ENCODE measurements around the gene PCDHGA9. TPM values are rescaled to one million over a fixed set of nuclear protein-coding genes. Genes with fewer than 3 reads are reported as not detected.
A peak's percentile ranks its signal among the peaks of the same experiment; 100 is the strongest.

The PCDHGA9 gene
- total and polyA plus RNA-seq, 9 of the 15 experiments (the other 6 are each of a cell fraction or from before 2014, with no cell fraction given): 0.03 to 0.18 (median 0.11) TPM; not detected in 2

GRCh38 chr5:141388661-141389060, 13.9 kb upstream of the PCDHGA9 start:
- POLR2A ChIA-PET: no interaction called here

GRCh38 chr5:141389153-141390042, 13.2 kb upstream of the PCDHGA9 start:
- no peak overlapping the region for H3K4me2 ChIP-seq (ENCODE audit: insufficient read depth, low read length)
- H3K9me3 ChIP-seq (replicated peaks; ENCODE audit: control insufficient read depth, insufficient read depth, low read depth, low read length): no peaks in the 10 kb centered on the region
- H3K27me3 ChIP-seq (ENCODE audit: control insufficient read depth in 2 of 2, insufficient read depth in 2 of 2, low read length in 2 of 2): peaks cover 3 to 32% of the 10 kb centered on the region in 2 experiments; a peak in 3 of 5 replicates
- H3K27ac ChIP-seq (ENCODE audit: extremely low read depth, low read depth, low read length): no peak overlapping the region
- no TSS peak for BruUV-seq (replicated peaks)
- H3K9ac ChIP-seq (ENCODE audit: insufficient read depth in 1 of 2, low read depth in 2 of 2, low read length in 2 of 2): no peak overlapping the region
- in situ Hi-C loops (cut with MboI) (no loop called here), intact Hi-C loops (cut with micrococcal nuclease) (no loop called here)
- WGBS (ENCODE audit: insufficient coverage, low coverage, missing lambda C conversion rate): 31% methylated on average over 71 of the region's 77 CpGs
- ATAC-seq (no peak), DNase-seq (ENCODE audit: extremely low read depth in 1 of 4, low spot score in 3 of 4) (no peak), FAIRE-seq (no peak)
- H4K20me1 ChIP-seq (replicated peaks; ENCODE audit: control insufficient read depth, insufficient read depth, low read length): no peaks in the 10 kb centered on the region
- no peaks in the 10 kb centered on the region for H3K36me3 ChIP-seq (ENCODE audit: control insufficient read depth, insufficient read depth, low read length)
- H3K79me2 ChIP-seq (ENCODE audit: control insufficient read depth, insufficient read depth, low read length): no peaks in the 10 kb centered on the region
- no peaks in the 10 kb centered on the region for H3K9me1 ChIP-seq (ENCODE audit: control insufficient read depth, insufficient read depth, low read length)
- TF ChIP-seq HBP1 (CRISPR knock-in tag; IDR thresholded peaks at IDR 0.05) (no peak), FOSL1 (tag; conservative IDR thresholded peaks at IDR 0.05) (no peak), THRAP3 (IDR thresholded peaks at IDR 0.05; ENCODE audit: borderline replicate concordance) (no peak), ZNF280B (CRISPR knock-in tag; IDR thresholded peaks at IDR 0.05) (no peak), BRD9 (IDR thresholded peaks at IDR 0.05; ENCODE audit: low read depth, partially characterized antibody) (no peak)
- POLR2A ChIA-PET: no interaction called here
- H3K4me3 ChIP-seq: no peak overlapping the region
- CTCF ChIA-PET (ENCODE audit: low intra/inter-chr PET ratio): no interaction called here
- no peak overlapping the region for H2AFZ ChIP-seq (ENCODE audit: low read depth, low read length)
- peaks cover 0 to 13% of the 10 kb centered on the region in 2 experiments; a peak in 1 of 5 replicates for H3K4me1 ChIP-seq (replicated peaks in 1 of 2; ENCODE audit: control insufficient read depth in 2 of 2, insufficient read depth in 2 of 2, low read length in 2 of 2)

More at GRCh38 chr5:141388661-141389060, 13.9 kb upstream of the PCDHGA9 start:
- TF ChIP-seq CEBPB (tag; IDR thresholded peaks at IDR 0.05): peak; percentile 87
- TF ChIP-seq CEBPG (CRISPR knock-in tag; IDR thresholded peaks at IDR 0.05): no peak
- TF ChIP-seq CEBPG (tag; conservative IDR thresholded peaks at IDR 0.05 in 1 of 2, IDR thresholded peaks at IDR 0.05 in 1 of 2): peak; percentile 35 to 94; a peak in 3 of 4 replicates
- no peak for TF ChIP-seq ATF1 (CRISPR knock-in tag; IDR thresholded peaks at IDR 0.05)
- TF ChIP-seq ATF1 (tag; IDR thresholded peaks at IDR 0.05): no peak
- DNase-seq (ENCODE audit: extremely low read depth in 1 of 4, low spot score in 3 of 4) (no peak), FAIRE-seq (no peak), ATAC-seq (no peak)
- Histone ChIP-seq H3K9ac (ENCODE audit: insufficient read depth in 1 of 2, low read depth in 2 of 2, low read length in 2 of 2) (no peak overlapping the region), H3K36me3 (ENCODE audit: control insufficient read depth, insufficient read depth, low read length) (no peaks in the 10 kb centered on the region), H3K9me3 (replicated peaks; ENCODE audit: control insufficient read depth, insufficient read depth, low read depth, low read length) (no peaks in the 10 kb centered on the region), H3K4me2 (ENCODE audit: insufficient read depth, low read length) (no peak overlapping the region), H3K4me3 (no peak overlapping the region), H4K20me1 (replicated peaks; ENCODE audit: control insufficient read depth, insufficient read depth, low read length) (no peaks in the 10 kb centered on the region), H2AFZ (ENCODE audit: low read depth, low read length) (no peak overlapping the region), H3K27me3 (ENCODE audit: control insufficient read depth in 2 of 2, insufficient read depth in 2 of 2, low read length in 2 of 2) (peaks cover 3 to 33% of the 10 kb centered on the region in 2 experiments; a peak in 3 of 5 replicates), H3K4me1 (replicated peaks in 1 of 2; ENCODE audit: control insufficient read depth in 2 of 2, insufficient read depth in 2 of 2, low read length in 2 of 2) (peaks cover 0 to 10% of the 10 kb centered on the region in 2 experiments; a peak in 1 of 5 replicates), H3K27ac (ENCODE audit: extremely low read depth, low read depth, low read length) (no peak overlapping the region), H3K79me2 (ENCODE audit: control insufficient read depth, insufficient read depth, low read length) (no peaks in the 10 kb centered on the region), H3K9me1 (ENCODE audit: control insufficient read depth, insufficient read depth, low read length) (no peaks in the 10 kb centered on the region)
- BruUV-seq (replicated peaks): no TSS peak
- WGBS (ENCODE audit: insufficient coverage, low coverage, missing lambda C conversion rate): 2% methylated on average over 10 of the region's 10 CpGs
- in situ Hi-C loops (cut with MboI) (no loop called here), intact Hi-C loops (cut with micrococcal nuclease) (no loop called here)
- CTCF ChIA-PET (ENCODE audit: low intra/inter-chr PET ratio): no interaction called here
